HepG2 (cell line): ENCODE data around the gene SVBP. TPM values are rescaled to one million over a fixed set of nuclear protein-coding genes. Genes with fewer than 3 reads are reported as not detected.

Source experiments
- HNRNPUL1 ChIP-seq: fragments of 200-400 bp; formaldehyde crosslinking; IDR thresholded peaks from 2 replicates; pipeline ENCODE4 v1.6.1; 2017; ENCODE audit warnings: low read depth, mild to moderate bottlenecking, low read length, moderate library complexity
- HOXA5 ChIP-seq: sonication (generic); formaldehyde crosslinking; IDR thresholded peaks from 2 replicates; pipeline ENCODE4 v1.4.0; 2020; ENCODE audit warnings: missing genetic modification reagents
- LCORL ChIP-seq, 2 experiments: fragments of 450-650 bp in 1 of 2; sonication (generic) in 1 of 2; formaldehyde crosslinking in 1 of 2; IDR thresholded peaks; 2 replicates each; pipeline versions ENCODE4 v1.5.0 to v1.6.1; 2017 to 2020; ENCODE audit warnings: antibody characterized with exemption in 1 of 2, missing genetic modification reagents in 1 of 2
- RXRA ChIP-seq: sonication (generic); formaldehyde crosslinking; IDR thresholded peaks from 2 replicates; pipeline ENCODE4 v1.5.1; 2020; ENCODE audit warnings: missing genetic modification reagents
- SIX1 ChIP-seq: sonication (generic); formaldehyde crosslinking; IDR thresholded peaks from 2 replicates; pipeline ENCODE4 v1.4.0; 2020; ENCODE audit warnings: missing genetic modification reagents, borderline replicate concordance
- ZBTB38 ChIP-seq: sonication (generic); formaldehyde crosslinking; IDR thresholded peaks from 2 replicates; pipeline ENCODE4 v1.5.1; 2020; ENCODE audit warnings: mild to moderate bottlenecking, missing genetic modification reagents
- ZC3H4 ChIP-seq: sonication (generic); formaldehyde crosslinking; IDR thresholded peaks from 2 replicates; pipeline ENCODE4 v1.4.0; 2020; ENCODE audit warnings: missing genetic modification reagents, borderline replicate concordance
- ZNF260 ChIP-seq: sonication (generic); formaldehyde crosslinking; IDR thresholded peaks from 2 replicates; pipeline ENCODE4 v1.4.0; 2020; ENCODE audit warnings: missing genetic modification reagents, low read depth, mild to moderate bottlenecking, borderline replicate concordance
- ZNF331 ChIP-seq: sonication (generic); formaldehyde crosslinking; IDR thresholded peaks from 2 replicates; pipeline ENCODE4 v1.4.0; 2020; ENCODE audit warnings: missing genetic modification reagents
- polyA plus RNA-seq, 8 experiments: library from polyadenylated mRNA; depleted of rRNA in 3 of 8; stranded (reverse) in 7 of 8; unstranded in 1 of 8; fragments of >200 nt; fragmentation: Illumina TruSeq in 4 of 8; extraction: Trizol in 4 of 8; gene quantifications; 2 replicates each; pipeline versions ENCODE4 v1.2.1 to v1.2.3, GENCODE V29; 2011 to 2016; ENCODE audit warnings: low read depth in 4 of 8, missing spikeins in 1 of 8, mixed read lengths in 1 of 8; ENCODE audit not compliant: insufficient read depth in 1 of 8
- total RNA-seq, 5 experiments: library from RNA; depleted of rRNA; stranded (reverse); fragments of >200 nt; fragmentation: Illumina TruSeq; extraction: Trizol; gene quantifications; 2 replicates each; pipeline ENCODE4 v1.2.3, GENCODE V29; 2016; ENCODE audit warnings: low read depth in 1 of 5
- TF ChIP-seq, protein P1 (sequence below): sonication (generic); formaldehyde crosslinking; IDR thresholded peaks from 2 replicates; pipeline ENCODE4 v1.4.0; 2020; ENCODE audit warnings: missing genetic modification reagents, borderline replicate concordance
- TF ChIP-seq, protein P2 (sequence below): sonication (generic); formaldehyde crosslinking; IDR thresholded peaks from 2 replicates; pipeline ENCODE4 v1.5.1; 2020; ENCODE audit warnings: mild to moderate bottlenecking, missing genetic modification reagents, moderate library complexity
- TF ChIP-seq, protein P3 (sequence below): sonication (generic); formaldehyde crosslinking; IDR thresholded peaks from 2 replicates; pipeline ENCODE4 v1.5.0; 2020; ENCODE audit warnings: mild to moderate bottlenecking, missing genetic modification reagents
- TF ChIP-seq, protein P4 (sequence below): sonication (generic); formaldehyde crosslinking; IDR thresholded peaks from 2 replicates; pipeline ENCODE4 v1.4.0; 2020; ENCODE audit warnings: mild to moderate bottlenecking, missing genetic modification reagents

SVBP gene
- total and polyA plus RNA-seq, 2 of the 13 experiments (the other 11 are each of a cell fraction or from before 2014, with no cell fraction given) = 28.8 to 48.2 TPM

DNA sequence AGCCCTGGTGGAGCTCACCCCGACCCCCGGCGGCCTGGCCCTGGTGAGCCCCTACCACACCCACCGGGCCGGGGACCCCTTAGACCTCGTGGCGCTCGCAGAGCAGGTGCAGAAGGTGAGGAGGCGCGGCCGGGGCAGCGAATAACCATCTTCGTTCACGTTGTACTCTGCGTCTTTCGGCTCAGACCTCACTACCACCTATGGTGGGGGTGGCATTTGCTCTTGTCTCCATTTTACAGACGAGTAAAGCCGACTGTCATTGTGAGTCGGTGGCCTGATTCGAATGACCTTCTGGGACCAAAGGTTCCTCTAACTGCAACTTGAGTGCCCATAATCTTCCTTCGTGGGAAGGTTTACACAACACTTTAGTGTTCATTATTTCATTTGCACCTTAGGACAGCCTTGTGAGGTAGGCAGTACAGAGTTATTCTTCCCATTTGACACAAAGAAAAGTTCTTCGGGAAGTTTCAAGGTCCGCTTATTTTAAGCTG lies 49.6 kb downstream of the SVBP start (continued):
- TF ChIP-seq LCORL (IDR thresholded peaks at IDR 0.05) (no peak), LCORL (CRISPR knock-in tag; IDR thresholded peaks at IDR 0.05) (no peak), RXRA (CRISPR knock-in tag) (peak; percentile 7; the same call in 1 of the 2 replicates), HNRNPUL1 (no peak), SIX1 (CRISPR knock-in tag) (no peak), HOXA5 (CRISPR knock-in tag) (0 out of 2 replicates have a peak, but pooled peaks have one; percentile 7), ZC3H4 (no peak), ZBTB38 (CRISPR knock-in tag) (no peak), ZNF260 (CRISPR knock-in tag) (no peak), ZNF331 (CRISPR knock-in tag) (no peak)
- TF ChIP-seq, protein P1, sequence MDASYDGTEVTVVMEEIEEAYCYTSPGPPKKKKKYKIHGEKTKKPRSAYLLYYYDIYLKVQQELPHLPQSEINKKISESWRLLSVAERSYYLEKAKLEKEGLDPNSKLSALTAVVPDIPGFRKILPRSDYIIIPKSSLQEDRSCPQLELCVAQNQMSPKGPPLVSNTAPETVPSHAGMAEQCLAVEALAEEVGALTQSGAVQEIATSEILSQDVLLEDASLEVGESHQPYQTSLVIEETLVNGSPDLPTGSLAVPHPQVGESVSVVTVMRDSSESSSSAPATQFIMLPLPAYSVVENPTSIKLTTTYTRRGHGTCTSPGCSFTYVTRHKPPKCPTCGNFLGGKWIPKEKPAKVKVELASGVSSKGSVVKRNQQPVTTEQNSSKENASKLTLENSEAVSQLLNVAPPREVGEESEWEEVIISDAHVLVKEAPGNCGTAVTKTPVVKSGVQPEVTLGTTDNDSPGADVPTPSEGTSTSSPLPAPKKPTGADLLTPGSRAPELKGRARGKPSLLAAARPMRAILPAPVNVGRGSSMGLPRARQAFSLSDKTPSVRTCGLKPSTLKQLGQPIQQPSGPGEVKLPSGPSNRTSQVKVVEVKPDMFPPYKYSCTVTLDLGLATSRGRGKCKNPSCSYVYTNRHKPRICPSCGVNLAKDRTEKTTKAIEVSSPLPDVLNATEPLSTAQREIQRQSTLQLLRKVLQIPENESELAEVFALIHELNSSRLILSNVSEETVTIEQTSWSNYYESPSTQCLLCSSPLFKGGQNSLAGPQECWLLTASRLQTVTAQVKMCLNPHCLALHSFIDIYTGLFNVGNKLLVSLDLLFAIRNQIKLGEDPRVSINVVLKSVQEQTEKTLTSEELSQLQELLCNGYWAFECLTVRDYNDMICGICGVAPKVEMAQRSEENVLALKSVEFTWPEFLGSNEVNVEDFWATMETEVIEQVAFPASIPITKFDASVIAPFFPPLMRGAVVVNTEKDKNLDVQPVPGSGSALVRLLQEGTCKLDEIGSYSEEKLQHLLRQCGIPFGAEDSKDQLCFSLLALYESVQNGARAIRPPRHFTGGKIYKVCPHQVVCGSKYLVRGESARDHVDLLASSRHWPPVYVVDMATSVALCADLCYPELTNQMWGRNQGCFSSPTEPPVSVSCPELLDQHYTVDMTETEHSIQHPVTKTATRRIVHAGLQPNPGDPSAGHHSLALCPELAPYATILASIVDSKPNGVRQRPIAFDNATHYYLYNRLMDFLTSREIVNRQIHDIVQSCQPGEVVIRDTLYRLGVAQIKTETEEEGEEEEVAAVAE (CRISPR knock-in tag) = peak; percentile 6; the same call in 1 of the 2 replicates
- TF ChIP-seq, protein P2, sequence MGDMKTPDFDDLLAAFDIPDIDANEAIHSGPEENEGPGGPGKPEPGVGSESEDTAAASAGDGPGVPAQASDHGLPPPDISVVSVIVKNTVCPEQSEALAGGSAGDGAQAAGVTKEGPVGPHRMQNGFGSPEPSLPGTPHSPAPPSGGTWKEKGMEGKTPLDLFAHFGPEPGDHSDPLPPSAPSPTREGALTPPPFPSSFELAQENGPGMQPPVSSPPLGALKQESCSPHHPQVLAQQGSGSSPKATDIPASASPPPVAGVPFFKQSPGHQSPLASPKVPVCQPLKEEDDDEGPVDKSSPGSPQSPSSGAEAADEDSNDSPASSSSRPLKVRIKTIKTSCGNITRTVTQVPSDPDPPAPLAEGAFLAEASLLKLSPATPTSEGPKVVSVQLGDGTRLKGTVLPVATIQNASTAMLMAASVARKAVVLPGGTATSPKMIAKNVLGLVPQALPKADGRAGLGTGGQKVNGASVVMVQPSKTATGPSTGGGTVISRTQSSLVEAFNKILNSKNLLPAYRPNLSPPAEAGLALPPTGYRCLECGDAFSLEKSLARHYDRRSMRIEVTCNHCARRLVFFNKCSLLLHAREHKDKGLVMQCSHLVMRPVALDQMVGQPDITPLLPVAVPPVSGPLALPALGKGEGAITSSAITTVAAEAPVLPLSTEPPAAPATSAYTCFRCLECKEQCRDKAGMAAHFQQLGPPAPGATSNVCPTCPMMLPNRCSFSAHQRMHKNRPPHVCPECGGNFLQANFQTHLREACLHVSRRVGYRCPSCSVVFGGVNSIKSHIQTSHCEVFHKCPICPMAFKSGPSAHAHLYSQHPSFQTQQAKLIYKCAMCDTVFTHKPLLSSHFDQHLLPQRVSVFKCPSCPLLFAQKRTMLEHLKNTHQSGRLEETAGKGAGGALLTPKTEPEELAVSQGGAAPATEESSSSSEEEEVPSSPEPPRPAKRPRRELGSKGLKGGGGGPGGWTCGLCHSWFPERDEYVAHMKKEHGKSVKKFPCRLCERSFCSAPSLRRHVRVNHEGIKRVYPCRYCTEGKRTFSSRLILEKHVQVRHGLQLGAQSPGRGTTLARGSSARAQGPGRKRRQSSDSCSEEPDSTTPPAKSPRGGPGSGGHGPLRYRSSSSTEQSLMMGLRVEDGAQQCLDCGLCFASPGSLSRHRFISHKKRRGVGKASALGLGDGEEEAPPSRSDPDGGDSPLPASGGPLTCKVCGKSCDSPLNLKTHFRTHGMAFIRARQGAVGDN (CRISPR knock-in tag) = peak; percentile 44
- TF ChIP-seq, protein P3, sequence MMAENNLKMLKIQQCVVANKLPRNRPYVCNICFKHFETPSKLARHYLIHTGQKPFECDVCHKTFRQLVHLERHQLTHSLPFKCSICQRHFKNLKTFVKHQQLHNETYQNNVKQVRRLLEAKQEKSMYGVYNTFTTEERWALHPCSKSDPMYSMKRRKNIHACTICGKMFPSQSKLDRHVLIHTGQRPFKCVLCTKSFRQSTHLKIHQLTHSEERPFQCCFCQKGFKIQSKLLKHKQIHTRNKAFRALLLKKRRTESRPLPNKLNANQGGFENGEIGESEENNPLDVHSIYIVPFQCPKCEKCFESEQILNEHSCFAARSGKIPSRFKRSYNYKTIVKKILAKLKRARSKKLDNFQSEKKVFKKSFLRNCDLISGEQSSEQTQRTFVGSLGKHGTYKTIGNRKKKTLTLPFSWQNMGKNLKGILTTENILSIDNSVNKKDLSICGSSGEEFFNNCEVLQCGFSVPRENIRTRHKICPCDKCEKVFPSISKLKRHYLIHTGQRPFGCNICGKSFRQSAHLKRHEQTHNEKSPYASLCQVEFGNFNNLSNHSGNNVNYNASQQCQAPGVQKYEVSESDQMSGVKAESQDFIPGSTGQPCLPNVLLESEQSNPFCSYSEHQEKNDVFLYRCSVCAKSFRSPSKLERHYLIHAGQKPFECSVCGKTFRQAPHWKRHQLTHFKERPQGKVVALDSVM (CRISPR knock-in tag) = 0 out of 2 replicates have a peak, but pooled peaks have one; percentile 1
- TF ChIP-seq, protein P4, sequence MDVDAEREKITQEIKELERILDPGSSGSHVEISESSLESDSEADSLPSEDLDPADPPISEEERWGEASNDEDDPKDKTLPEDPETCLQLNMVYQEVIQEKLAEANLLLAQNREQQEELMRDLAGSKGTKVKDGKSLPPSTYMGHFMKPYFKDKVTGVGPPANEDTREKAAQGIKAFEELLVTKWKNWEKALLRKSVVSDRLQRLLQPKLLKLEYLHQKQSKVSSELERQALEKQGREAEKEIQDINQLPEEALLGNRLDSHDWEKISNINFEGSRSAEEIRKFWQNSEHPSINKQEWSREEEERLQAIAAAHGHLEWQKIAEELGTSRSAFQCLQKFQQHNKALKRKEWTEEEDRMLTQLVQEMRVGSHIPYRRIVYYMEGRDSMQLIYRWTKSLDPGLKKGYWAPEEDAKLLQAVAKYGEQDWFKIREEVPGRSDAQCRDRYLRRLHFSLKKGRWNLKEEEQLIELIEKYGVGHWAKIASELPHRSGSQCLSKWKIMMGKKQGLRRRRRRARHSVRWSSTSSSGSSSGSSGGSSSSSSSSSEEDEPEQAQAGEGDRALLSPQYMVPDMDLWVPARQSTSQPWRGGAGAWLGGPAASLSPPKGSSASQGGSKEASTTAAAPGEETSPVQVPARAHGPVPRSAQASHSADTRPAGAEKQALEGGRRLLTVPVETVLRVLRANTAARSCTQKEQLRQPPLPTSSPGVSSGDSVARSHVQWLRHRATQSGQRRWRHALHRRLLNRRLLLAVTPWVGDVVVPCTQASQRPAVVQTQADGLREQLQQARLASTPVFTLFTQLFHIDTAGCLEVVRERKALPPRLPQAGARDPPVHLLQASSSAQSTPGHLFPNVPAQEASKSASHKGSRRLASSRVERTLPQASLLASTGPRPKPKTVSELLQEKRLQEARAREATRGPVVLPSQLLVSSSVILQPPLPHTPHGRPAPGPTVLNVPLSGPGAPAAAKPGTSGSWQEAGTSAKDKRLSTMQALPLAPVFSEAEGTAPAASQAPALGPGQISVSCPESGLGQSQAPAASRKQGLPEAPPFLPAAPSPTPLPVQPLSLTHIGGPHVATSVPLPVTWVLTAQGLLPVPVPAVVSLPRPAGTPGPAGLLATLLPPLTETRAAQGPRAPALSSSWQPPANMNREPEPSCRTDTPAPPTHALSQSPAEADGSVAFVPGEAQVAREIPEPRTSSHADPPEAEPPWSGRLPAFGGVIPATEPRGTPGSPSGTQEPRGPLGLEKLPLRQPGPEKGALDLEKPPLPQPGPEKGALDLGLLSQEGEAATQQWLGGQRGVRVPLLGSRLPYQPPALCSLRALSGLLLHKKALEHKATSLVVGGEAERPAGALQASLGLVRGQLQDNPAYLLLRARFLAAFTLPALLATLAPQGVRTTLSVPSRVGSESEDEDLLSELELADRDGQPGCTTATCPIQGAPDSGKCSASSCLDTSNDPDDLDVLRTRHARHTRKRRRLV (CRISPR knock-in tag) = no peak
